Cerebellar nuclear complex (tissue), 1 donor: ENCODE data around the gene EVL.
A peak's percentile ranks its signal among the peaks of the same experiment; 100 is the strongest.
"Not testable (repeated sequence)": the region's sequence is repeated elsewhere in the genome, so short reads cannot be mapped to it uniquely, and the experiment has no call there.

Source experiments
- DNase-seq, 2 experiments: peaks; one replicate each; lab custom pipeline; 2025; lab: John Stamatoyannopoulos, UW

The EVL gene

GRCh38 chr14:100165831-100166440 is 100.7 kb downstream of the EVL start:
- DNase-seq: no peak

GRCh38 chr14:100168506-100168905 is 103.3 kb downstream of the EVL start:
- DNase-seq: no peak

GRCh38 chr14:100170880-100171279 is 105.7 kb downstream of the EVL start:
- DNase-seq: no peak

DNA sequence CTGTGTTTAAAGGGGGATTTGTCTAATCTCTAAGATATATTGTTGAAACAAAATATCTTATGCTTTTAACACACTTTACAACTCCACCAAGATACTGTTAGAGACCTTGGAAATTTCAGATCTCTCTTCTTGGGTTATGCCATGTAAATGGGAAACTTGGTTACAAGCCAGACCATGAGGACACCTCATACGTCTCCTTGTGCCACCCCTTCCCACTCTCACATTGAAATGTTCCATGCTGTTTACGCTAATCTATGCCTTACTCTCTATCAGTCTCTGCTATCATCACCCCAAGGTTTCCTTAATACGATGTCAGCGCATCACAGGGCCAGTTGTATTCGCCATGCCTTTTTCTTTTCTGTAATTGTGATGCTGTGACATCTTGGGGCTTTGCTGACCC is 107.6 kb downstream of the EVL start:
- DNase-seq: no peak

- no peak for DNase-seq
Observed at GRCh38 chr14:100173353-100173752, 108.1 kb downstream of the EVL start.

GRCh38 chr14:100176811-100177327 is 111.6 kb downstream of the EVL start:
- no peak for DNase-seq

DNA sequence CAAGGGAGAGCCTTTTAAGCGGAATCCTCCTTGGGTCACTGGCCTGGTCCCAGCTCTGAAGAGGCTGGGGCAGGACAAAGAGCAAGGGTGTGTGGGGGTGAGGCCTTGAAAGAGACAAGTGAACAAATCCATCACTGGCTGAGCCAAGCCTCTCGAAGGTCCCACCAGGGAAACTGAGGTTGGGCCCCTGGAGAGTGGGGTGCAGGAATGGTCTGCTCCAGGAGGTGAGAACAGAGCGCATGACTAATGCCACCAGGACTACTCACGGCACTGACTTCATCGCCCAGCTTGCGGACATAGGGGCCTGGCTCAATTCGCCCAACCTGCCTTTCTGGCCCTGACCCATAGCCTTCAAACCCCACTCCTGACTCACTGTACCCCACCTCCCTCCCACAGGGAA is 113.5 kb downstream of the EVL start:
- DNase-seq: no peak

GRCh38 chr14:100180671-100181070 is 115.4 kb downstream of the EVL start:
- not testable (repeated sequence) for DNase-seq

DNA sequence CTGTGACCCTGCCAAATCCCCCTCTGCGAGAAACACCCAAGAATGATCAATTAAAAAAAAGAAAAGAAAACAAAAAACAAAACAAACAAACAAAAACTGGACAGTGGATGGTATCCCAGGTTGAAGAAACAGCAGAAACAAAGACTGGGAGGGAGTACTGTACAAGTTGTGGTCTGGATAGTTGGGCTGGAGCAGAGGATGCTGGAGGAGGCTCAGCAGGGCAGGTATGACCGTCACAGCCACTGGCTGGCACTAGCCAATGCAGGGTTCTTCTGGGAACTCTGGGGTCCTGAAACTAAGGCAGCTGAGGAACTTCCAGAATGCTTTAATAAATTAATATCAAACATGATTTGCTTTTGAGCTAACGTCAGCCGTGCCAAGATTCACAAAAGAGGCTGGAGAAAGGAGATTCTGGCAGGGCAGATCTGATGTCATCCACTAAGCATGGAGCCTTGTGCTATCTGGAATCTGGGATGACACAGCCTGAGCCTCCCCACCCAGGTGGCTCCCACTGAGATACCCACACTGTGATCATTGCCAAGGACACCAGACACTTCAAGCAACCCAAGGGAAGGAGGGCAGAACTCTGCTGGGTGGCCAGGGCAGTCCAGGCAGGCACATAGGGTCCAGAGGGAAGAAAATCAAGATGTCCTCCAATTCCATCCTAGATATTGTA is 116.8 kb downstream of the EVL start:
- DNase-seq: not testable (repeated sequence)

DNA sequence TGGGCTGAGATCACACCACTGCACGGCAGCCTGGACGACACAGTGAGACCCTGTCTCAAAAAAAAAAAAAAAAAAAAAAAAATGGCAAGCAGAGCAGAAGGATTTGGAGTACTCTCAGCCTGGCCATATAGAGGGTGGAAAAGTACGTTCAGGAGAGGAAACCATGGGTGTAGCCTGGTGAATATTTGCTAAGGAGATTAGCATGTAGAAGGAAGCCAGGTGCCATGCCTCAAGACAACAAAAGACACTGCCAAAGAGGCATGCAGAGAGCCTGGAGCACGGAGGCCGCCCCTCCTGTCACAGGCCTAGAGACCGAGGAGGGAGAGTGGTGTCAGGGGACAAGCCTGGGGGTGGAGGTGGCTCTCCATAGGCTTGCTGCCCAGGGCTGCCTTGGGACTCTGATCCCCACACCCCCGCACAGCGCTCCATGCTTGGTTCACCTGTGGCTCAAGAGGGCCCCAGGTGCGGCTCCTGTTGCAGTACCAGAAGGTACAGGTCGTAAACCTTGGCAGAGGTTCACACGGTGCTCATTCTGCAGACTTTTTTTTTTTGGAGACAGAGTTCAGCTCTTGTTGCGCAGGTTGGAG is 122.1 kb downstream of the EVL start:
- DNase-seq: no peak

- DNase-seq: no peak
Observed at GRCh38 chr14:100188392-100189030, 123.3 kb downstream of the EVL start.

DNA sequence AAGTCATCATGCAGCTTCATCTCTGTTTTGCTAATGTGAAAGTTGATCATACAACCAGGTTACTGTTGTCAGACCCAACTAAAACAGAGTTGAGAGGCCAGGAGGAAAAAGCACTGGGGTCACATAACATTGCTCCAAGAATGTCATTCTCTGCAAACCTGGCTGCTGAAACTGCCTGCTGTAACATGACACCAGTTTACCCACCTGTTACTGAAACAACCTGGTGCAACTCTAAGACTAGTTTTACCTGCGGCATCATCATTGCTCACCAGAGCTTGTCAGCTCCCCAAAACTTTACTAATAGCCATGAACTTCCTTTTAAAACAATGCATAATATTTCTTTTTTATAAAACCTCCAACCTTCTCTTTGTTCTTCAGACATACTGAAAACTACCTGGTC is 124.9 kb downstream of the EVL start:
- no peak for DNase-seq

DNA sequence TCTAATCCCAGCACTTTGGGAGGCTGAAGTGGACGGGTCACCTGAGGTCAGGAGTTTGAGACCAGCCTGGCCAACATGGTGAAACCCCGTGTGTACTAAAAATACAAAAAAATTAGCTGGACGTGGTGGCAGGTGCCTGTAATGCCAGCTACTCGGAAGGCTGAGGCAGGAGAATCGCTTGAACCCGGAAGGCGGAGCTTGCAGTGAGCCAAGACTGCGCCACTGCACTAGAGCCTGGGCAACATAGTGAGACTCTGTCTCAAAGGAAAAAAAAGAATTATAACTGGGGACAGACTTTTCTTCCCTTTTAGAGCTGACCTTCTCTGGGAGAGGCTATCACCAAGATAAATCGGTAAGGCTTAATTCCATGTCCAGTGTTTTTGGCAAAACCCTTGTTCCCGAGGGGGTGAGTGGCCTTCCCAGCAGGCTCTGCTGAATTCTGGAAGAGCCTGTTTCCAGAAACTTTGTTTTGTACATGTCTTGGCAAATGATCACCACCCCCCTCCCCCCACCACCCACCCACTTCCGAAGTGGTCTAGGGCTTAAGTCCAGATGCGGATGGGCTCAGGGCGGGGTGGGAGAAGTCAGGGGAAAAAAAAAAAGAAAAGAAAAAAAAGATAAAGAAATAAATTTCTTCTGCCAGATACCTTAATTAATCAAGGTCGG is 126.5 kb downstream of the EVL start:
- DNase-seq: no peak

DNA sequence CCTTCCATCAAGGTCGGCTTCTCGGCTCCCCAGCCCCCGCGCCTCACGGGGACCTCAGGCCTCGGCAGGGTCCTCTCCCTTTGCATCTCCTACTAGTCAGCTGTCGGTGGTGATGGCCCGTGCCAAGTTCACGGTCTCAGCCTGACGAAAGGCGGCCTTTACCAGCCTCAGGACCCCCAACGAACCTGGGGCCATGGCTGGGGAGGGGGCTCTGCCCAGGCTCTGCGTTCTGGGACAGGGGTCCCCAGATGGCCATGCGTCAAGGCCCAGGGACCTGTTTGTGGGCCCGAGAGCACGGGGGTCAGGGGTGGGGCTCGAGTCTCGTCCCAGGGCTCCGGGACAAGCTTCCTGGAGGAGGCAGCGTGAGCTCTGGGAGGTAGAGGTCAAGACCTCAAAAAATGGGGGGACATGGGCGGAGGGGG is 127.0 kb downstream of the EVL start:
- DNase-seq: no peak

DNA sequence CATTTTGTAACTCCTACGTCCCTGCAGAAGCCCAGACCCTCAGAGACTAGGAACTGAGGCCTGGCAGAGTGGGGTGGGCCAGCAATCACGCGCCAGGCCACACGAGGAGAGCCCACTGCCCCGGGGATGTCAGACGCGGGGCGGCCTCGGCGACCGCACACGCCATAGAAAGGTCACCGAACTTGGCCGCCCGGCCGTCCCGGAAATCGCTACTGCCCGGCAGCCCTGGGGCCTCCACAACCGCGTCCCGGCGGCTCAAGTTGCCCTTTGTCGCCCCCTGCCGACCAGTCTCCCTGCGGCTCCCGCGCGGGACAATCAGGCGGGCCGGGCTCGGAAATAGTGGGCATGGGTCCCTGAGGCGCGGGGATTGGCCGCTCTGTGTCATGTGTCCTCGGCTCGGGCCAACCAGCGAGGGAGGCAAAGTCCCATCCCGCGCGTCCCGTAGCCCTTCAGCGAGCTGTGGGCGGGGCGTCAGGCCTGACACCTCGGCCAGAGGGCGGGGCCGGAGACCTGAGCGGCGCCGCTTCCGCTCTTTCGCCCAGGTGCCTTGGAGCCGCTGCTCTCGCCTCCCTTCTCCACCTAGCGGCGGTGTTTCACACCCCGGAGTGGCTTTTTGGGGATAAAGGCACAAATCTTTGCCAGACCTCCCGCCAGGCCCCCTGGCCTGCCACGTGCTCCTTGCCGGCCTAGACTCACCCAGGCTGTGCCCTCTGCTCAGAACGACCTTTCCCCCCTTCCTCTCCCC is 127.6 kb downstream of the EVL start:
- DNase-seq: peak; percentile 81 to 97
